ENCODE measurements around the gene HIC1. TPM values are rescaled to one million over a fixed set of nuclear protein-coding genes. Genes with fewer than 3 reads are reported as not detected.

Gene HIC1
- total RNA-seq, 1 donor from 2014 or later, result 0.72 TPM

DNA sequence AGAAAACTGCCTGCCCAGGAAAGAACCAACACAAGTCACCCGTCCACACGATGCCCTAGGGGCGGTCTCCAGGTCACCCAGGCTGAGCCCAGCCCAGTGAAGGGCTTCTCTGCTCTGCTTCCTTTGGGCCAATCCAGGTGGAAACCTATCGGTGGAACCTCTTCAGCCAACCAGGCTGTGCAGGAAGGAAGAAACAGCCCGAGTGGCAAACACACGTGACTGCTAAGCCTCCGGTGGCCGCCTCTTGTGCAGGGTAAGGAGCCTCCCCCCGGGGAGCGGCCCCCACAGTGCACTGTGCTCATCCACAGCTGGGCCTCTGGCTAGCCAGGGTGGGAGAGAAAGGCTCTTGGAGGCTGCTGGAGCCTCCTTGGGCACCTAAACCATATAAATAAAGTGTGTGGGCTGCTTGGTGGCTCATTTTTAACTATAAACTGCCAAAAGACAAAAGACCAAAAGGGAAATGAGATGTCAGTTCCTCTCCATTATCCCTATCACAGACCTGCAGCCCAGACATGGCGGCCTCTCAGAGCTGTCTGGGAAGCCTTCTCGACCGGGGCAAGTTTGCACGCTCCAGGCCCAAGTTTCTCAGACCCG, 32.2 kb upstream of the HIC1 start:
- Mint-ChIP-seq H3K36me3 (ENCODE audit: low read depth, unreplicated experiment) (peaks cover 4% of the 10 kb centered on the region), H3K27ac (ENCODE audit: unreplicated experiment) (no peak overlapping the region), H3K27me3 (ENCODE audit: unreplicated experiment) (peaks cover 36% of the 10 kb centered on the region), H3K9me3 (ENCODE audit: unreplicated experiment) (no peaks in the 10 kb centered on the region), H3K4me3 (ENCODE audit: unreplicated experiment) (no peak overlapping the region), H3K4me1 (ENCODE audit: unreplicated experiment) (peaks cover 17% of the 10 kb centered on the region)
- TF ChIP-seq CTCF (IDR thresholded peaks at IDR 0.05; ENCODE audit: unreplicated experiment), result no peak
- DNase-seq (ENCODE audit: low spot score), result no peak

DNA sequence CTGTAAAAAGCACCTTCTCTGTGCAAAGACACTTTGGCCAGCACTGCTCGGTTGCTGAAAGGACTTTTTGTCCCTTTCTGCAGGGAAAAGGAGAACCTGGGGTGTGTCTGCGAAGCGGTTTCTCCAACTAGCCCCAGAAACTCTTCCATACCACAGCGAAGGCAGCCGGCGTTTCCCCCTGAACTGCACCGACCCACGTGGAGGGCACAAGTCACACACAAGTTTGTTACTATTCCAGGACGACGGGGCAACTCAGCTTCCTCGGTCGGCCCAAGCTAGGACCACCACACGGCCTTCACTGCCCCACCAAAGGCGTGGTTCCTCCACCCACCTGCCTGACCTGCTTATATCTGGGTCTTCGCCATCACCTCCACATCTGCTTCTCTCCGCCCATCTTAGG, 31.6 kb upstream of the HIC1 start:
- TF ChIP-seq CTCF (IDR thresholded peaks at IDR 0.05; ENCODE audit: unreplicated experiment), result no peak
- H3K9me3 Mint-ChIP-seq (ENCODE audit: unreplicated experiment), result no peaks in the 10 kb centered on the region
- peaks cover 17% of the 10 kb centered on the region for H3K4me1 Mint-ChIP-seq (ENCODE audit: unreplicated experiment)
- H3K36me3 Mint-ChIP-seq (ENCODE audit: low read depth, unreplicated experiment), result peaks cover 4% of the 10 kb centered on the region
- no peak overlapping the region for H3K4me3 Mint-ChIP-seq (ENCODE audit: unreplicated experiment)
- H3K27ac Mint-ChIP-seq (ENCODE audit: unreplicated experiment), result no peak overlapping the region
- no peak for DNase-seq (ENCODE audit: low spot score)
- H3K27me3 Mint-ChIP-seq (ENCODE audit: unreplicated experiment), result peaks cover 34% of the 10 kb centered on the region

GRCh38 chr17:2023692-2024571, 31.0 kb upstream of the HIC1 start:
- DNase-seq (ENCODE audit: low spot score), result peak; percentile 59
- Mint-ChIP-seq H3K4me1 (ENCODE audit: unreplicated experiment) (peaks cover 17% of the 10 kb centered on the region), H3K4me3 (ENCODE audit: unreplicated experiment) (no peak overlapping the region), H3K27me3 (ENCODE audit: unreplicated experiment) (peaks cover 29% of the 10 kb centered on the region), H3K9me3 (ENCODE audit: unreplicated experiment) (no peaks in the 10 kb centered on the region), H3K36me3 (ENCODE audit: low read depth, unreplicated experiment) (peaks cover 4% of the 10 kb centered on the region), H3K27ac (ENCODE audit: unreplicated experiment) (no peak overlapping the region)
- TF ChIP-seq CTCF (IDR thresholded peaks at IDR 0.05; ENCODE audit: unreplicated experiment), result no peak

DNA sequence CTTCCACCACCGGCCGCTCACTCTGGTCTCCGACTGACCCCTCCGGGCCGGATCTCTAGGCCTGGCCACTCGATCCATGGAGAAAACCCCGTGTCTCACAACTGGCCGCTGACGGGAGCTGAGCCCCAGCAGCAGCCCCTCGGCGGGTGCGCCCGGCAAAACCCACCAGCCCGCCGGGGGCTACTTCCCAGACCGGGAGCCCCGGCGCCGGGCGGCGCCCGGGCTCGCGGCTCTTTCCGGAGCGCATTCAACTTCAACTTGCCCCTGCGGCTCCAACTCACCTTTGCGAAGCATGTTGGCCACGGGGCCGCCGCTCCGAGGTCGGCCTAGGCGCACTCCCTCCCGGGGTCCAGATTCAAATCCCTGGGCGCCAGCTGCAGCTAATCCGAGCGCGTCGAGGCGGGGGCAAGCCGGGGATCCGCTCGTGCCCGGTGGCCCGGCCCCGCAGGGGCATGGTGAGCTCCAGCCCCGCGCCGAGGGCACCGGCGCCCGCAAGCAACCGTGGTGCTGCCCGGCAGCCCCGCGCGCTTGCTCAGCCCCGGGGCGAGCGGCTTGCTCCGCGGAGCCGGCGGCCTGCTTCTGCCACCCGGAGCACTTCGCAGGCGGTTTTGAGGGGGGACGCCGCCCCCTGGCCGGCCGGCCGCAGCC, 30.2 kb upstream of the HIC1 start:
- no peak for DNase-seq (ENCODE audit: low spot score)
- Mint-ChIP-seq H3K27ac (ENCODE audit: unreplicated experiment) (no peak overlapping the region), H3K4me1 (ENCODE audit: unreplicated experiment) (peaks cover 15% of the 10 kb centered on the region), H3K27me3 (ENCODE audit: unreplicated experiment) (peaks cover 28% of the 10 kb centered on the region), H3K36me3 (ENCODE audit: low read depth, unreplicated experiment) (peaks cover 4% of the 10 kb centered on the region), H3K9me3 (ENCODE audit: unreplicated experiment) (no peaks in the 10 kb centered on the region), H3K4me3 (ENCODE audit: unreplicated experiment) (no peak overlapping the region)
- no peak for TF ChIP-seq CTCF (IDR thresholded peaks at IDR 0.05; ENCODE audit: unreplicated experiment)
